ENCODE measurements around the gene ADAM10. TPM values are rescaled to one million over a fixed set of nuclear protein-coding genes. Genes with fewer than 3 reads are reported as not detected.
A peak's percentile ranks its signal among the peaks of the same experiment; 100 is the strongest.

The ADAM10 gene
- total and polyA plus RNA-seq, 2 of the 8 experiments (the other 6 are each of a cell fraction or from before 2014, with no cell fraction given) = 46.5 to 163 TPM

- TF ChIP-seq GTF2F1 (IDR thresholded peaks at IDR 0.05; ENCODE audit: borderline replicate concordance, low read depth, low read length) (no peak), POU5F1 (IDR thresholded peaks at IDR 0.05; ENCODE audit: low read depth, low read length) (no peak), SP2 (IDR thresholded peaks at IDR 0.05; ENCODE audit: low read length) (no peak), FOSL1 (IDR thresholded peaks at IDR 0.05; ENCODE audit: insufficient read depth, low read depth, low read length) (no peak), ZNF274 (IDR thresholded peaks at IDR 0.05; ENCODE audit: borderline replicate concordance, extremely low read depth, low read length) (no peak), POLR2A (IDR thresholded peaks at IDR 0.05; ENCODE audit: control extremely low read depth in 1 of 2, low read depth in 2 of 2, low read length in 2 of 2) (peak in 1 of 2 experiments; percentile 12), BACH1 (IDR thresholded peaks at IDR 0.05; ENCODE audit: low read length) (no peak), RNF2 (IDR thresholded peaks at IDR 0.05; ENCODE audit: borderline replicate concordance, low read depth, low read length, missing control alignments, poor library complexity, severe bottlenecking) (no peak), ATF3 (IDR thresholded peaks at IDR 0.05; ENCODE audit: insufficient read depth, low read depth, low read length) (0 out of 2 replicates have a peak, but pooled peaks have one; percentile 20), RAD21 (IDR thresholded peaks at IDR 0.05 in 1 of 2, conservative IDR thresholded peaks at IDR 0.05 in 1 of 2; ENCODE audit: low read depth in 2 of 2, low read length in 2 of 2) (0 out of 4 replicates have a peak, but pooled peaks of 1 of the 2 experiments have one; percentile 21), HDAC6 (IDR thresholded peaks at IDR 0.05; ENCODE audit: low read depth, low read length) (no peak), RFX5 (IDR thresholded peaks at IDR 0.05; ENCODE audit: borderline replicate concordance, low read depth, low read length) (no peak), SRF (IDR thresholded peaks at IDR 0.05; ENCODE audit: low read depth, low read length) (no peak), NRF1 (IDR thresholded peaks at IDR 0.05; ENCODE audit: low read depth, low read length) (no peak), CBX8 (IDR thresholded peaks at IDR 0.05; ENCODE audit: borderline replicate concordance, low read depth, low read length) (no peak), KDM4A (IDR thresholded peaks at IDR 0.05; ENCODE audit: low read depth, low read length, severe bottlenecking) (no peak), SUZ12 (IDR thresholded peaks at IDR 0.05; ENCODE audit: low read length) (no peak), E2F6 (IDR thresholded peaks at IDR 0.05) (peak; percentile 53; the same call in 1 of the 2 replicates), CREB1 (IDR thresholded peaks at IDR 0.05) (peak; percentile 60), EZH2 (IDR thresholded peaks at IDR 0.05; ENCODE audit: low read depth, low read length, severe bottlenecking) (no peak), TAF7 (optimal IDR thresholded peaks at IDR 0.05; ENCODE audit: borderline replicate concordance, low read depth, low read length) (peak; percentile 60), CHD1 (IDR thresholded peaks at IDR 0.05; ENCODE audit: low read depth, low read length) (no peak), PHF8 (conservative IDR thresholded peaks at IDR 0.05; ENCODE audit: low read depth, low read length) (peak; percentile 66)
Observed at GRCh38 chr15:58770857-58771620, 21.5 kb upstream of the ADAM10 start, which contains the start of gene MINDY2 (continued).

Data from H1 (cell line).